AG09309 (cell line): ENCODE measurements around the gene PCDHB16.
"Not testable (repeated sequence)": the region's sequence is repeated elsewhere in the genome, so short reads cannot be mapped to it uniquely, and the experiment has no call there.

Source experiments
- DNase-seq: peaks from one replicate; pipeline ENCODE4 v3.0.0-alpha.2; 2010; ENCODE audit warnings: low read depth
- H3K4me3 ChIP-seq: 2 replicates; pipeline ENCODE4 v1.5.1; 2011; ENCODE audit warnings: mild to moderate bottlenecking, low read depth, low read length, moderate library complexity; ENCODE audit not compliant: control insufficient read depth
- TF ChIP-seq, protein P1 (sequence below): IDR thresholded peaks from 2 replicates; pipeline ENCODE4 v1.5.1; 2011; ENCODE audit warnings: mild to moderate bottlenecking, low read depth, low read length, inconsistent platforms; ENCODE audit not compliant: insufficient read depth, control insufficient read depth; ENCODE audit errors: missing control alignments

PCDHB16 gene

DNA sequence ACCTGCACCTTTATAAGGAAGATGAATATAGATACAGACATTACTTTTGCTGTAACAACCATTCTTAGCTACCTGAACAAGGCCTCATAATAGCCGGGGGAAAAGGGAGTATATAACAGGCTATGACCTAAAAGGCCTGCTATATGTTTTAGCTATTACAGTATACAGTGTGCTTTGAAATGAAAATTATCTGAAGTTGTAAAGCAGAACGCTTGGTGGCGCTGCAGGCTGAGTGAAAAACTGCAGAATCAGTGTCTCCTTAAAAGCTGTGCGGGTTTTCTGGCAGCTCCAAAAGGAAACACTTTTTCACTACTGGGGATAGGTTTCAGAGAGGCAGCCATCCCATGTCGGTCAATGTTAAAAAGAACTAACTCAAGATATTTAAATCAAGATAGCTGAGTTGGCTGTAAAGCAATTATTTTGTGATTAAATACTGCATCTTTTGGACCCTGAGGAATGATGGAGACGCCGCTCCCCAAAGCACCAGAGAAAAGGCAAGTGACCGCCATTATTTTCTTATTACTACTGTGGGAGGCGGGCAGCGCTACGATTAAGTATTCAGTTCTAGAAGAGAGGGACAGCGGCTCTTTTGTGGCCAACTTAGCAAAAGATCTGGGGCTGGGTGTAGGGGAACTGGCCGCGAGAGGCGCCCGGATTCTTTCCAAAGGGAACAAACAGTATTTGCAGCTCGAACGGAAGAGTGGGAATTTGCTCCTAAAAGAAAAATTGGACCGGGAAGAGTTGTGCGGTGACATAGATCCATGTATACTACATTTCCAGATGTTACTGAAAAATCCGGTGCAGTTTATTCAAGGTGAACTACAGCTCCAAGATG is 26.4 kb upstream of the PCDHB16 start:
- TF ChIP-seq, protein P1, sequence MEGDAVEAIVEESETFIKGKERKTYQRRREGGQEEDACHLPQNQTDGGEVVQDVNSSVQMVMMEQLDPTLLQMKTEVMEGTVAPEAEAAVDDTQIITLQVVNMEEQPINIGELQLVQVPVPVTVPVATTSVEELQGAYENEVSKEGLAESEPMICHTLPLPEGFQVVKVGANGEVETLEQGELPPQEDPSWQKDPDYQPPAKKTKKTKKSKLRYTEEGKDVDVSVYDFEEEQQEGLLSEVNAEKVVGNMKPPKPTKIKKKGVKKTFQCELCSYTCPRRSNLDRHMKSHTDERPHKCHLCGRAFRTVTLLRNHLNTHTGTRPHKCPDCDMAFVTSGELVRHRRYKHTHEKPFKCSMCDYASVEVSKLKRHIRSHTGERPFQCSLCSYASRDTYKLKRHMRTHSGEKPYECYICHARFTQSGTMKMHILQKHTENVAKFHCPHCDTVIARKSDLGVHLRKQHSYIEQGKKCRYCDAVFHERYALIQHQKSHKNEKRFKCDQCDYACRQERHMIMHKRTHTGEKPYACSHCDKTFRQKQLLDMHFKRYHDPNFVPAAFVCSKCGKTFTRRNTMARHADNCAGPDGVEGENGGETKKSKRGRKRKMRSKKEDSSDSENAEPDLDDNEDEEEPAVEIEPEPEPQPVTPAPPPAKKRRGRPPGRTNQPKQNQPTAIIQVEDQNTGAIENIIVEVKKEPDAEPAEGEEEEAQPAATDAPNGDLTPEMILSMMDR, result no peak
- no peak for DNase-seq
- H3K4me3 ChIP-seq, result no peak overlapping the region

DNA sequence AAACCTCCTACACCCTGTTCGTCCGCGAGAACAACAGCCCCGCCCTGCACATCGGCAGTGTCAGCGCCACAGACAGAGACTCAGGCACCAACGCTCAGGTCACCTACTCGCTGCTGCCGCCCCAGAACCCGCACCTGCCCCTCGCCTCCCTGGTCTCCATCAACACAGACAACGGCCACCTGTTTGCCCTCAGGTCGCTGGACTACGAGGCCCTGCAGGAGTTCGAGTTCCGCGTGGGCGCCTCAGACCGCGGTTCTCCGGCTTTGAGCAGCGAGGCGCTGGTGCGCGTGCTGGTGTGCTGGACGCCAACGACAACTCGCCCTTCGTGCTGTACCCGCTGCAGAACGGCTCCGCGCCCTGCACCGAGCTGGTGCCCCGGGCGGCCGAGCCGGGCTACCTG is 24.8 kb upstream of the PCDHB16 start:
- not testable (repeated sequence) for H3K4me3 ChIP-seq, DNase-seq

DNA sequence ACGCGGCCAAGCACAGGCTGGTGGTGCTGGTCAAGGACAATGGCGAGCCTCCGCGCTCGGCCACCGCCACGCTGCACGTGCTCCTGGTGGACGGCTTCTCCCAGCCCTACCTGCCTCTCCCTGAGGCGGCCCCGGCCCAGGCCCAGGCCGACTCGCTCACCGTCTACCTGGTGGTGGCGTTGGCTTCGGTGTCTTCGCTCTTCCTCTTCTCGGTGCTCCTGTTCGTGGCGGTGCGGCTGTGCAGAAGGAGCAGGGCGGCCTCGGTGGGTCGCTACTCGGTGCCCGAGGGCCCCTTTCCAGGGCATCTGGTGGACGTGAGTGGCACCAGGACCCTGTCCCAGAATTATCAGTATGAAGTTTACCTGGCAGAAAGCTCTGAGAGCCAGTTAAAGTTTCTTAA is 24.3 kb upstream of the PCDHB16 start:
- not testable (repeated sequence) for DNase-seq, H3K4me3 ChIP-seq

DNA sequence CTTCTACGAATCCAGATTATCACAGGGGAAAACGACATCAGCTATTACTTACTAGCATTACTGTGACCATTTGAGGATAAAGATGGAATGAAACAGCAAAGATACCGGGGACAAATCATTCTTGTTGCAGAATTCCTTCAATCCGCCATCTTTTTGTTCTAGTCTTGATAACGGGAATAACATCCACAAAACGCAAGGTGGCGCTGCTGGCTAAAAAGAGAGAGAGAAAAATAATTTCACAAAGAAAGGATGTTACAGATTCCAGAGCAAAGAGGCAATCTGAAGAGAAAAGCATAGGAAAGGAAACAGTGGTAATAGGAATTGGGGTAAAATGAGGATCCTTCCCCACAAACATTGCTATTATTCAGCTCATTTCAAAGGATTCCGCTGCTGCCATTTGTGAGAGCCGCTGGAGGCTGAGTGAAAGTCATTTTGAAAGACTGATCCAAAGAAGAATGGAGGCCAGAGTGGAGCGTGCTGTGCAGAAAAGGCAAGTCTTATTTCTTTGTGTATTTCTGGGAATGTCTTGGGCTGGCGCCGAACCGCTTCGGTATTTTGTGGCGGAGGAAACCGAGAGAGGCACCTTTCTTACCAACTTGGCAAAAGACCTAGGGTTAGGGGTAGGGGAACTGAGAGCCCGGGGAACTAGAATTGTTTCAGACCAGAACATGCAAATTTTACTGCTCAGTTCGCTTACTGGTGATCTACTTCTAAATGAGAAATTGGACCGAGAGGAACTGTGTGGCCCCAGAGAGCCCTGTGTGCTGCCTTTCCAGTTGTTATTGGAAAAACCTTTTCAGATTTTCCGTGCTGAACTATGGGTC is 9.6 kb upstream of the PCDHB16 start, which contains the start of gene PCDHB7:
Gene PCDHB7 (plus strand): TSS at position 264 of the 824 bp plus-strand sequence. CDS start 192 bp downstream, at position 456.
- DNase-seq, result no peak
- no peak within 1 kb of the TSS for H3K4me3 ChIP-seq
- TF ChIP-seq, protein P1, result peak; percentile 67

DNA sequence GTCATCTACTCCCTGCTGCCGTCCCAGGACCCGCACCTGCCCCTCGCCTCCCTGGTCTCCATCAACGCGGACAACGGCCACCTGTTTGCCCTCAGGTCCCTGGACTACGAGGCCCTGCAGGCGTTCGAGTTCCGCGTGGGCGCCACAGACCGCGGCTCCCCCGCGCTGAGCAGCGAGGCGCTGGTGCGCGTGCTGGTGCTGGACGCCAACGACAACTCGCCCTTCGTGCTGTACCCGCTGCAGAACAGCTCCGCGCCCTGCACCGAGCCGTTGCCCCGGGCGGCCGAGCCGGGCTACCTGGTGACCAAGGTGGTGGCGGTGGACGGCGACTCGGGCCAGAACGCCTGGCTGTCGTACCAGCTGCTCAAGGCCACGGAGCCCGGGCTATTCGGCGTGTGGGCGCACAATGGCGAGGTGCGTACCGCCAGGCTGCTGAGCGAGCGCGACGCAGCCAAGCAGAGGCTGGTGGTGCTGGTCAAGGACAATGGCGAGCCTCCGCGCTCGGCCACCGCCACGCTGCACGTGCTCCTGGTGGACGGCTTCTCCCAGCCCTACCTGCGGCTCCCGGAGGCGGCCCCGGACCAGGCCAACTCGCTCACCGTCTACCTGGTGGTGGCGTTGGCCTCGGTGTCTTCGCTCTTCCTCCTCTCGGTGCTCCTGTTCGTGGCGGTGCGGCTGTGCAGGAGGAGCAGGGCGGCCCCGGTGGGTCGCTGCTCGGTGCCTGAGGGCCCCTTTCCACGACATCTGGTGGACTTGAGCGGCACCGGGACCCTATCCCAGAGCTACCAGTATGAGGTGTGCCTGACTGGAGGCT is 7.7 kb upstream of the PCDHB16 start:
- not testable (repeated sequence) for H3K4me3 ChIP-seq, DNase-seq

DNA sequence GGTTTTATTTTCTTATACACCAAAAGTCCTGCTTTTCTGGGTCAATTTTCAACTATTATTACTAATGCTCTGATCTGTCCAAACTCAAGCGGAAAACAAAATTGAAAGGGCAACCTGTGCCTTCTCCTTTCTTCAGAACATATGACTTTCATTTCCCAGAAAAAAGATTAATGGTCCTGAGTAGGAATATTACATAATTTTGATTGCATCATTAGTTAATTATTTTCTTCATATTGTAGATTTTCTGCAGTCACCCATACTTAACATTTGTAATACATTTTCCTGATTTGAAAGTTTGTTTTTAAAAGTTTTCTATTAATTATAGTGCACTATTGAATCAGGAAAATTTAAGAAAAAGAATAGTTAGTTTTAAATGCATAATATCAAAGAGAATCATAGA is 6.3 kb upstream of the PCDHB16 start:
- H3K4me3 ChIP-seq, result no peak overlapping the region
- DNase-seq, result no peak
- TF ChIP-seq, protein P1, result no peak

DNA sequence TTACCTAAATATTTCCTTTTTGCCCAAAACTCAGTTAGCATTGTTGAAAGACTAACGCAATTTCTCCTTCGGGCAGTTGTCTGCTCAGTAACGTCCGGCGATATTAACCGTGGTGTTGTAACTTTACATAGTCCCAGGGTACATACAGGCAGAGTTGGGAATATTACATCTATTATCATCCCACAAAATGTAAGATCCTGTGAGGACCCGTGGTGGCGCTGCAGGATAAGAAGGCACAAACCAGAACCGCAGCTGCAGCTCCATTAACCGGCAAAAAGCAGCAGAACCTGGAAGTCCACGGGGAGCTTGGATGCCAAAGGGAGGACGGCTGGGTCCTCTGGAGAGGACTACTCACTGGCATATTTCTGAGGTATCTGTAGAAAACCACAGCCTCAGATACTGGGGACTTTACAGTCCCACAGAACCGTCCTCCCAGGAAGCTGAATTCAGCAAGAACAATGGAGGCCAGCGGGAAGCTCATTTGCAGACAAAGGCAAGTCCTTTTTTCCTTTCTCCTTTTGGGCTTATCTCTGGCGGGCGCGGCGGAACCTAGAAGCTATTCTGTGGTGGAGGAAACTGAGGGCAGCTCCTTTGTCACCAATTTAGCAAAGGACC is 4.5 kb upstream of the PCDHB16 start, which contains the start of gene PCDHB8:
Gene PCDHB8 (plus strand): TSS at position 214 of the 615 bp plus-strand sequence. CDS start 245 bp downstream, at position 459.
- not testable (repeated sequence) for DNase-seq, H3K4me3 ChIP-seq
- TF ChIP-seq, protein P1, result peak; percentile 35

DNA sequence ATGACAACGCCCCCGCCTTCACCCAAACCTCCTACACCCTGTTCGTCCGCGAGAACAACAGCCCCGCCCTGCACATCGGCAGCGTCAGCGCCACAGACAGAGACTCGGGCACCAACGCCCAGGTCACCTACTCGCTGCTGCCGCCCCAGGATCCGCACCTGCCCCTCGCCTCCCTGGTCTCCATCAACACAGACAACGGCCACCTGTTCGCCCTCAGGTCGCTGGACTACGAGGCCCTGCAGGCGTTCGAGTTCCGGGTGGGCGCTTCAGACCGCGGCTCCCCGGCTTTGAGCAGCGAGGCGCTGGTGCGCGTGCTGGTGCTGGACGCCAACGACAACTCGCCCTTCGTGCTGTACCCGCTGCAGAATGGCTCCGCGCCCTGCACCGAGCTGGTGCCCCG is 2.8 kb upstream of the PCDHB16 start:
- H3K4me3 ChIP-seq, DNase-seq: not testable (repeated sequence)

DNA sequence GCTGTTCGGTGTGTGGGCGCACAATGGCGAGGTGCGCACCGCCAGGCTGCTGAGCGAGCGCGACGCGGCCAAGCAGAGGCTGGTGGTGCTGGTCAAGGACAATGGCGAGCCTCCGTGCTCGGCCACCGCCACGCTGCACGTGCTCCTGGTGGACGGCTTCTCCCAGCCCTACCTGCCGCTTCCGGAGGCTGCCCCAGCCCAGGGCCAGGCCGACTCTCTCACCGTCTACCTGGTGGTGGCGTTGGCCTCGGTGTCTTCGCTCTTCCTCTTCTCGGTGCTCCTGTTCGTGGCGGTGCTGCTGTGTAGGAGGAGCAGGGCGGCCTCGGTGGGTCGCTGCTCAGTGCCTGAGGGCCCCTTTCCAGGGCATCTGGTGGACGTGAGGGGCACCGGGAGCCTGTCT is 2.3 kb upstream of the PCDHB16 start:
- DNase-seq, H3K4me3 ChIP-seq: not testable (repeated sequence)
